Measurements from ENCODE around the gene TMEM179.
"Not testable (repeated sequence)": the region's sequence is repeated elsewhere in the genome, so short reads cannot be mapped to it uniquely, and the experiment has no call there.

The TMEM179 gene

GRCh38 chr14:104585966-104586697, 18.4 kb downstream of the TMEM179 start:
- no peak for DNase-seq

GRCh38 chr14:104584557-104584956, 20.0 kb downstream of the TMEM179 start:
- no peak for DNase-seq

- no peak for DNase-seq
Measured at GRCh38 chr14:104583424-104584306, 20.9 kb downstream of the TMEM179 start.

GRCh38 chr14:104582662-104583061, 21.9 kb downstream of the TMEM179 start:
- no peak for DNase-seq

- DNase-seq = no peak
Measured at GRCh38 chr14:104582005-104582404, 22.6 kb downstream of the TMEM179 start.

GRCh38 chr14:104581521-104581920, 23.1 kb downstream of the TMEM179 start:
- no peak for DNase-seq

- no peak for DNase-seq
Measured at GRCh38 chr14:104580961-104581360, 23.6 kb downstream of the TMEM179 start.

- DNase-seq = not testable (repeated sequence)
Measured at GRCh38 chr14:104579939-104580338, 24.6 kb downstream of the TMEM179 start.

GRCh38 chr14:104579507-104579906, 25.1 kb downstream of the TMEM179 start, which contains the start of gene C14orf180:
Gene C14orf180 (plus strand): TSS chr14:104579764. CDS start chr14:104586431, 6,667 bp downstream.
- no peak for DNase-seq

- no peak for DNase-seq
Measured at GRCh38 chr14:104578321-104578720, 26.3 kb downstream of the TMEM179 start.

GRCh38 chr14:104577847-104578301, 26.7 kb downstream of the TMEM179 start:
- DNase-seq = no peak

- DNase-seq = no peak
Measured at GRCh38 chr14:104577426-104577825, 27.1 kb downstream of the TMEM179 start.

- DNase-seq = no peak
Measured at GRCh38 chr14:104576970-104577332, 27.6 kb downstream of the TMEM179 start.

- no peak for DNase-seq
Measured at GRCh38 chr14:104576232-104576969, 28.2 kb downstream of the TMEM179 start.

GRCh38 chr14:104574978-104575583, 29.5 kb downstream of the TMEM179 start:
- no peak for DNase-seq

- no peak for DNase-seq
Measured at GRCh38 chr14:104574536-104574935, 30.0 kb downstream of the TMEM179 start.

GRCh38 chr14:104573930-104574329, 30.6 kb downstream of the TMEM179 start:
- DNase-seq = no peak

GRCh38 chr14:104572668-104573067, 31.9 kb downstream of the TMEM179 start:
- DNase-seq = no peak

GRCh38 chr14:104572024-104572626, 32.4 kb downstream of the TMEM179 start:
- no peak for DNase-seq

- DNase-seq = no peak
Measured at GRCh38 chr14:104571246-104571645, 33.3 kb downstream of the TMEM179 start.

GRCh38 chr14:104569435-104569834, 35.1 kb downstream of the TMEM179 start:
- no peak for DNase-seq

- DNase-seq = no peak
Measured at GRCh38 chr14:104568620-104569019, 36.0 kb downstream of the TMEM179 start.

- no peak for DNase-seq
Measured at GRCh38 chr14:104567957-104568225, 36.7 kb downstream of the TMEM179 start.
